ENCODE measurements around the gene FTO.

The FTO gene

GRCh38 chr16:54159490-54160080 is 455.6 kb downstream of the FTO start:
- FAIRE-seq (no peak), DNase-seq (ENCODE audit: insufficient read length, low spot score) (no peak)
- TF ChIP-seq POLR2A (IDR thresholded peaks at IDR 0.05; ENCODE audit: low read depth, low read length) = no peak

- DNase-seq (ENCODE audit: insufficient read length, low spot score) = no peak
- no peak for FAIRE-seq
- no peak for TF ChIP-seq POLR2A (IDR thresholded peaks at IDR 0.05; ENCODE audit: low read depth, low read length)
These were observed 456.4 kb downstream of the FTO start for GRCh38 chr16:54160252-54160860.

- FAIRE-seq (no peak), DNase-seq (ENCODE audit: insufficient read length, low spot score) (no peak)
- no peak for TF ChIP-seq POLR2A (IDR thresholded peaks at IDR 0.05; ENCODE audit: low read depth, low read length)
These were observed 457.3 kb downstream of the FTO start for GRCh38 chr16:54160939-54161897.

- no peak for DNase-seq (ENCODE audit: insufficient read length, low spot score)
- FAIRE-seq = no peak
- no peak for TF ChIP-seq POLR2A (IDR thresholded peaks at IDR 0.05; ENCODE audit: low read depth, low read length)
These were observed 459.4 kb downstream of the FTO start for GRCh38 chr16:54163197-54163843.

GRCh38 chr16:54164789-54165173 is 460.8 kb downstream of the FTO start:
- FAIRE-seq (no peak), DNase-seq (ENCODE audit: insufficient read length, low spot score) (no peak)
- no peak for TF ChIP-seq POLR2A (IDR thresholded peaks at IDR 0.05; ENCODE audit: low read depth, low read length)

- DNase-seq (ENCODE audit: insufficient read length, low spot score) = no peak
- TF ChIP-seq POLR2A (IDR thresholded peaks at IDR 0.05; ENCODE audit: low read depth, low read length) = no peak
- no peak for FAIRE-seq
These were observed 461.4 kb downstream of the FTO start for GRCh38 chr16:54165174-54165911.

- no peak for DNase-seq (ENCODE audit: insufficient read length, low spot score)
- FAIRE-seq = no peak
- no peak for TF ChIP-seq POLR2A (IDR thresholded peaks at IDR 0.05; ENCODE audit: low read depth, low read length)
These were observed 462.2 kb downstream of the FTO start for GRCh38 chr16:54165912-54166865.

- TF ChIP-seq POLR2A (IDR thresholded peaks at IDR 0.05; ENCODE audit: low read depth, low read length) = no peak
- no peak for DNase-seq (ENCODE audit: insufficient read length, low spot score)
- no peak for FAIRE-seq
These were observed 465.2 kb downstream of the FTO start for GRCh38 chr16:54169112-54169511.

- no peak for FAIRE-seq
- TF ChIP-seq POLR2A (IDR thresholded peaks at IDR 0.05; ENCODE audit: low read depth, low read length) = no peak
- no peak for DNase-seq (ENCODE audit: insufficient read length, low spot score)
These were observed 467.9 kb downstream of the FTO start for GRCh38 chr16:54171626-54172537.

GRCh38 chr16:54173490-54173889 is 469.5 kb downstream of the FTO start:
- FAIRE-seq (no peak), DNase-seq (ENCODE audit: insufficient read length, low spot score) (no peak)
- no peak for TF ChIP-seq POLR2A (IDR thresholded peaks at IDR 0.05; ENCODE audit: low read depth, low read length)

GRCh38 chr16:54174201-54174600 is 470.2 kb downstream of the FTO start:
- DNase-seq (ENCODE audit: insufficient read length, low spot score) (no peak), FAIRE-seq (no peak)
- TF ChIP-seq POLR2A (IDR thresholded peaks at IDR 0.05; ENCODE audit: low read depth, low read length) = no peak
